Activated CD4-positive, alpha-beta T cell treated with anti-CD3 and anti-CD28 coated beads for 24 hours (primary cell): Measurements from ENCODE around the gene STYXL1.

ENCODE experiments used
- DNase-seq, 2 donors: peaks; one replicate each; pipeline ENCODE4 v3.0.0-alpha.2; 2020; ENCODE audit warnings: low read depth in 2 of 2

The STYXL1 gene

DNA sequence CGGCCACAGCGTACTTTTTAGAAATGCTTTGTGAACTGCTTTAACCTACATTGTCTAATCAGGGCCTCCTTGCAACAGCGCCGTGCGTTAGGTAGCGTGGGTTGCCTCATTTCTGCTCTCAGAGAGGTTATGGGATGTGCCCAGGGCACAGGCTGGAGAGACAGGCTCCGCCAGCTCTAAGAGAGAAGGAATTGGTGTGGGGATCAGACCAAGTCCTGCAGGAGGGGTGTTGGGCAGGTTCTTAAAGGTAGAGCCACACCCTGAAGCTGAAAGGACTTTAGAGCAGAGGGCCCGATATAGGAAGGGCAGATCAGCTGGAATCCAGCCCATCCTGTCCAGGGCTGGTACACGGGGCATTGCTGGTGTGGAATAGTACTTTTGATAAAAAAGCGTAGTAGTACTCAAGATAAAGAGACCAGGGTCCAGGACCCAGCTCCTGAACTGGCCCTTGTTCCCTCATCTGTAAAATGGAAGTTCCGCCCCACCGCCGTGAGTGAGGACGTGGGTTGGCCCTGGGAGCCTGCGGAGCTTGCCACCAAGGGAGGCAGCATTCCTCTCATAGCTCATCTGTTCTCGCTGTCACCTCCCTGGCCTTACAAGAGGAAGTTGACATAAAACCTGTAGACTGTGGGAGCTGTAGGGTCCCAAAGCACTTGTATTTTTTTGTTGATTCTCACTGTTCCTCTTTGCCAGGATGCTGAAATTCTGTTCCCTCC is 90.6 kb downstream of the STYXL1 start:
- DNase-seq = no peak

DNA sequence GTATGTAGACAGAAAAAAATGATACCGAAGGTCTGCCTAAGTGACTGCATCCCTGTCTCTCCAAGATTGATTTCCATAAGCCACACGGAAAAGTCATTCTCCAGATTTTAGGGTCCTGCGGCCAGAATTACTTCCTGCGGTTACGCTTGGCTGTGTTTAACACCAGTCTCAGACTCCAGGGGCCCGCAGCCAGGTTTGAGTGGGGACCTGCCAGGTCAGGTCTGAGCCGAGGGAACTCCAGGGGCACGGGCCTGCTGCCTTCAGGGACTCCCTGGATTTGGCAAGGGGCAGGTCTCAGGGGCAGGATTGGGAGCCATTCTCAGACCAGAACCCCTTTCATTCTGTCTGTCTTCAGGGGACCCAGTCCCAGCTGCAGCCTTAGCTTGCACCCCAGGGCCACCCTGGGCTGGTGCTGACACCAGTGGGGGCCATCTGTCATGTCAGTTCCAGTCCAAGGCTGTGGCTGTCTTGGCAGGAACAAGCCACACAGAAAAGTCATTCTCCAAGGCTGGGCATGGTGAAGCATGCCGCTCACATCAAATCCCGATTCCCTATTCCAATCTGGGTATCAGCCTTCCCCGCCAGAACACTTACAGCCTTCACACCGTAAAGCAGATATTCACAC is 92.4 kb downstream of the STYXL1 start:
- DNase-seq = no peak

DNA sequence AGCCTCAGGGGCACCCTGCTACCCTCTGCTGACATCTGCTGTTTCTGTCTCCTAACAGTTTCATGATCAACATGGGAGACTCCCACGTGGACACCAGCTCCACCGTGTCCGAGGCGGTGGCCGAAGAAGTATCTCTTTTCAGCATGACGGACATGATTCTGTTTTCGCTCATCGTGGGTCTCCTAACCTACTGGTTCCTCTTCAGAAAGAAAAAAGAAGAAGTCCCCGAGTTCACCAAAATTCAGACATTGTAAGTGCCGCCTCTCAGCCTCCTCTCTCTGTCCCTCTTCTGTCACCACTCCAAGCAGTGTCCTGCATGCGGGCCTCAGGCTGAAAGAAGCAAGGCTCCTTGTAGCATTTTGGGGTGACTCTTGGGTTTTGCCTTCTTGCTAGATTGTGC is 93.9 kb downstream of the STYXL1 start:
- DNase-seq = no peak

DNA sequence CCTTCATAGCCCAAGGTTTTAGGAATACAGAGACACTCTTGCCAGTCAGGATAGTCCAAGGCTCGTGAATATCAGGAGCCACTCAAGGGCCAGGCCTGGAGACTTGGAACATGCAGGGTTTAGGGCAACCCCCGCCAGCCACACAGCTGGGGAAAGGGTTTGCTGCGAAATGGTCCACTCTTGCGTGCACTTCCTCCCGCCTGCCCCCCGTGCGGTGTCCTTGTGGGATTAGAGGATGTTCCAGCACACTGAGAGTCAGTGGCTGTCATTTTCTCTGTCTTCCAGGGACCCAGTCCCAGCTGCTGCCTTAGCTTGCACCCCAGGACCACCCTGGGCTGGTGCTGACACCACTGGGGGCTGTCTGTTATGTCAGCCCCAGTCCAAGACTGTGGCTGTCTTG is 94.4 kb downstream of the STYXL1 start:
- no peak for DNase-seq

DNA sequence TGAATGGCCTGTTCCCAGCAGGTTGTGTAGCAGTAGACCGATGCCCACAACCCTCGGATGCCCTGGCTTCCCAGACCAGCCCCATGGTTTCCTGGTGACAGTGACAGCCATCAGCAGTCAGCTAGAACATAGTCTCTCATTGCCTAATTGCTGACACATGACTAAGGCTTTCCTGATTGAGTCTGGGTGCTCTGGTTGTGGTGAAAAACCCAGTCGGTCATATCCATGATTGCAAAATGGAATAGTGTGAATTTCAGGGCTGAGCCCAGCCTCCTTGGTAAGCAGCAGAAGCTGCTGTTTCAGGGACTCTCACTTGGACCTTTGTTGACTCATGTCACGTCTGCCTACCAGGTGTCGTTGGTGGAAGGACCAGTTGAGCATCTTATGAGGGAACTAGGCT is 96.3 kb downstream of the STYXL1 start:
- no peak for DNase-seq

DNA sequence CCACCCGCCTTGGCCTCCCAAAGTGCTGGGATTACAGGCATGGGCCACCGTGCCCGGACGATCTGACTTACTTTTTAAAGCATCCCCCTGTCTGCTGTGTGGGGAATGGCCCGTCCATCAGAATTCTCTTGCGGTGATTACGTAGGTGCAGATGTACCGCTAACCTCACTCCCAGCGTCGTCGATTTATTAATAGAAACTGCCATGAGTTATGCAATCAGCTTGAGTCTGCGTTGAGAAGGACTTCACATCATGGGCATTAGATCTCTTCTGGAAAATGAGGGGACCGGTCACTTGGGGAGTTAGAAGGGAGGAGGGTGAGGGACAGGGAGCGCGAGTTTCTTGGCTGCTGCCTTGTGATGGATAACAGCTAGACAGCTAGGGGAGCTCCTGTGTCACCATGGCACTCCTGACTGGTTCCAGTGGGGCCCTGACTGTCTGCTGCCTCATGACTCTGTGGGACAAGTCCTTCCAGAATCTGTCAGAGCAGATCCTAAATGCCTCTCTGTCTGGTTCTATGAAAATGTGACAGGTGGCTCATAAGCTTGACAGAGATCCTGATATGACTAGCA is 97.6 kb downstream of the STYXL1 start:
- no peak for DNase-seq

GRCh38 chr7:75948179-75948578 is 99.6 kb downstream of the STYXL1 start:
- no peak for DNase-seq
